Liver (tissue), 9 donors: ENCODE data around the gene PHC1. TPM values are rescaled to one million over a fixed set of nuclear protein-coding genes. Genes with fewer than 3 reads are reported as not detected.

Experiments used
- DNase-seq: peaks from one replicate; pipeline ENCODE4 v3.0.0-alpha.2; 2017; ENCODE audit warnings: low spot score
- H3K27ac ChIP-seq, 2 donors: one replicate each; pipeline ENCODE4 v1.7.0; 2013; ENCODE audit warnings: inconsistent platforms in 2 of 2, low read length in 2 of 2, control low read depth in 1 of 2, low read depth in 1 of 2, mild to moderate bottlenecking in 1 of 2
- H3K27me3 ChIP-seq, 4 donors: one replicate each; pipeline versions ENCODE4 v1.6.1 to v1.7.0; 2013; ENCODE audit warnings: low read length in 3 of 4, inconsistent platforms in 1 of 4, mild to moderate bottlenecking in 1 of 4, moderate library complexity in 1 of 4; ENCODE audit not compliant: control insufficient read depth in 4 of 4, insufficient read depth in 4 of 4
- H3K36me3 ChIP-seq, 4 donors: one replicate each; pipeline versions ENCODE4 v1.6.1 to v1.7.0; 2013; ENCODE audit warnings: low read length in 3 of 4, mild to moderate bottlenecking in 3 of 4, low read depth in 1 of 4, moderate library complexity in 1 of 4; ENCODE audit not compliant: control insufficient read depth in 4 of 4, insufficient read depth in 3 of 4
- H3K4me1 ChIP-seq, 4 donors: one replicate each; pipeline versions ENCODE4 v1.6.1 to v1.7.0; 2013; ENCODE audit warnings: low read length in 3 of 4, mild to moderate bottlenecking in 3 of 4, moderate library complexity in 1 of 4; ENCODE audit not compliant: control insufficient read depth in 4 of 4, insufficient read depth in 4 of 4
- H3K4me3 ChIP-seq, 3 donors: one replicate each; pipeline versions ENCODE4 v1.6.1 to v1.7.0; 2013; ENCODE audit warnings: low read length in 3 of 3, control low read depth in 1 of 3, low read depth in 1 of 3, mild to moderate bottlenecking in 1 of 3
- H3K9ac ChIP-seq, 2 donors: one replicate each; pipeline ENCODE4 v1.7.0; 2013; ENCODE audit warnings: low read length in 2 of 2, mild to moderate bottlenecking in 2 of 2, moderate library complexity in 2 of 2, control low read depth in 1 of 2, low read depth in 1 of 2
- H3K9me3 ChIP-seq, 4 donors: one replicate each; pipeline versions ENCODE4 v1.6.1 to v1.7.0; 2013; ENCODE audit warnings: low read length in 3 of 4; ENCODE audit not compliant: control insufficient read depth in 4 of 4
- CTCF ChIP-seq: fragments of 150-350 bp; IDR thresholded peaks from 2 replicates; pipeline ENCODE4 v1.5.1; 2017; ENCODE audit warnings: improper control_type of control experiment, low read depth, low read length; ENCODE audit not compliant: missing input control
- EGR1 ChIP-seq, 2 donors: IDR thresholded peaks; 2 replicates each; pipeline ENCODE4 v1.6.1; 2016 to 2018; ENCODE audit warnings: antibody characterized with exemption in 2 of 2, low read depth in 2 of 2
- FOXA1 ChIP-seq: IDR thresholded peaks from 2 replicates; pipeline ENCODE4 v1.6.1; 2016; ENCODE audit warnings: antibody characterized with exemption
- FOXA2 ChIP-seq: IDR thresholded peaks from 2 replicates; pipeline ENCODE4 v1.6.1; 2016; ENCODE audit warnings: antibody characterized with exemption
- GABPA ChIP-seq, 2 donors: IDR thresholded peaks in 1 of 2; conservative IDR thresholded peaks in 1 of 2; 2 replicates each; pipeline ENCODE4 v1.6.1; 2016; ENCODE audit warnings: antibody characterized with exemption in 2 of 2, mild to moderate bottlenecking in 1 of 2, moderate library complexity in 1 of 2
- HNF4G ChIP-seq: IDR thresholded peaks from 2 replicates; pipeline ENCODE4 v1.6.1; 2016; ENCODE audit warnings: antibody characterized with exemption
- JUND ChIP-seq, 2 donors: IDR thresholded peaks; 2 replicates each; pipeline ENCODE4 v1.6.1; 2016; ENCODE audit warnings: antibody characterized with exemption in 2 of 2
- MAX ChIP-seq: IDR thresholded peaks from 2 replicates; pipeline ENCODE4 v1.6.1; 2016; ENCODE audit warnings: antibody characterized with exemption
- NR2F2 ChIP-seq: IDR thresholded peaks from 2 replicates; pipeline ENCODE4 v1.6.1; 2016; ENCODE audit warnings: antibody characterized with exemption
- RAD21 ChIP-seq, 2 donors: IDR thresholded peaks; 2 replicates each; pipeline ENCODE4 v1.6.1; 2016; ENCODE audit warnings: antibody characterized with exemption in 2 of 2, mild to moderate bottlenecking in 2 of 2
- RXRA ChIP-seq, 2 donors: IDR thresholded peaks; 2 replicates each; pipeline ENCODE4 v1.6.1; 2017 to 2018; ENCODE audit warnings: antibody characterized with exemption in 2 of 2, mild to moderate bottlenecking in 1 of 2
- SP1 ChIP-seq: IDR thresholded peaks from 2 replicates; pipeline ENCODE4 v1.6.1; 2018; ENCODE audit warnings: antibody characterized with exemption, mild to moderate bottlenecking
- TAF1 ChIP-seq: conservative IDR thresholded peaks from 2 replicates; pipeline ENCODE4 v1.6.1; 2016; ENCODE audit warnings: antibody characterized with exemption, mild to moderate bottlenecking
- YY1 ChIP-seq: IDR thresholded peaks from 2 replicates; pipeline ENCODE4 v1.6.1; 2016; ENCODE audit warnings: antibody characterized with exemption, mild to moderate bottlenecking
- ZBTB33 ChIP-seq: IDR thresholded peaks from 2 replicates; pipeline ENCODE4 v1.6.1; 2016; ENCODE audit warnings: antibody characterized with exemption
- WGBS: extraction: QIAGEN DNeasy Blood & Tissue Kit; methylation state at CpG from one replicate; pipeline ENCODE4 v1.1.7; 2013; 5-methylcytosine and 5-hydroxymethylcytosine counted together
- polyA plus RNA-seq, 2 donors: library from polyadenylated mRNA; stranded (reverse) in 1 of 2; unstranded in 1 of 2; fragments of 200-250 nt in 1 of 2; fragments of >200 nt in 1 of 2; fragmentation: Nextera tagmentation in 1 of 2; extraction: Ambion mirVana in 1 of 2; gene quantifications; one replicate each; pipeline versions ENCODE4 v1.2.1 to v1.2.3, GENCODE V29; 2013 to 2015
- total RNA-seq, 2 donors: library from RNA; depleted of rRNA; stranded (reverse); fragments of >200 nt; gene quantifications; one replicate each; pipeline ENCODE4 v1.2.3, GENCODE V29; 2014
- TF ChIP-seq, protein P1 (sequence below): IDR thresholded peaks from 2 replicates; pipeline ENCODE4 v1.6.1; 2016; ENCODE audit warnings: antibody characterized with exemption
- TF ChIP-seq, protein P2 (sequence below): IDR thresholded peaks from 2 replicates; pipeline ENCODE4 v1.6.1; 2016; ENCODE audit warnings: antibody characterized with exemption, mild to moderate bottlenecking
- donor health status: healthy.
- donor health status: healthy.
- donor health status: healthy.
- donor health status: healthy.
- donor health status: healthy.

PHC1 gene
- total and polyA plus RNA-seq, 4 donors = 2.4 to 7.6 (median 3.9) TPM

DNA sequence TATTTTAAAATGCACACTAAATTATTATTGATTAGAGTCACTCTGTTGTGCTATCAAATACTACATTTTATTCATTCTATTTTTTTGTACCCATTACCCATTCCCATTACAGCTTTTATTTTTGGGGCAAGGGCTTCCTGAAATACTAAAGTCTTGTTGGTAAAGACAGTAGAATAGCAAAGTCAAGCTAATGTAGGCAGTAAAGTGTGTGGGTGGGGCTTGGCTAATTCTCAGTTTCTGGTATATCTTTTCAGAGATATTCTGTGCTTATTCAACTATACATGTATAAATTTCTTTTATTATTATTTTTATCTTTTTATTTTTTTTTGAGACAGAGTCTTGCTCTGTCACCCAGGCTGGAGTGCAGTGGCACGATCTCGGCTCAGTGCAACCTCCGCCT, 22.3 kb upstream of the PHC1 start:
- H3K27me3 ChIP-seq = no peaks in the 10 kb centered on the region
- no peak overlapping the region for H3K4me3 ChIP-seq
- no peak for DNase-seq
- H3K27ac ChIP-seq = no peak overlapping the region
- WGBS = 97% methylated on average over 3 of the region's 3 CpGs
- peaks cover 0 to 3% (median 0%) of the 10 kb centered on the region in 4 donors for H3K4me1 ChIP-seq
- H3K9me3 ChIP-seq = no peaks in the 10 kb centered on the region
- TF ChIP-seq EGR1 (IDR thresholded peaks at IDR 0.05; ENCODE audit: low read depth in 2 of 2) (no peak), RAD21 (IDR thresholded peaks at IDR 0.05) (no peak), HNF4G (no peak), FOXA1 (no peak)
- H3K36me3 ChIP-seq = no peaks in the 10 kb centered on the region
- no peak overlapping the region for H3K9ac ChIP-seq

DNA sequence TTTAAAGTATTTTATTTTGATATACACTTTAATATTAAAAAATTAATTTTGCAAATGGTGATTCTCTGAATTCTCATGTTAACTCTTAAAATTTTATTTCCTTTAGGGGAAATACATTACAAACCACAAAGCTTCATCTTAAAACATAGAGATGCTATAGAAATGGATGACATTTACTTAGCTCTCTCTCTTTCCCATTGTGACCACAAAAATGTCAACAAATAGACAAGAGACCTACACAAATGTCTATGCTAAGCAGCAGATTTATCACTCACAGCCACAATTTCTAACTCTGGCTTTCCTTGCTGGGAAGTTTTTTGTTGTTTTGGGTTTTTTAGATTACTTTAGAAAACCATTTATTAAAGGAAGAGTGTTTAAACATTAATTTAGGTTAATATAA, 19.9 kb upstream of the PHC1 start:
- no peaks in the 10 kb centered on the region for H3K27me3 ChIP-seq
- no peak overlapping the region for H3K9ac ChIP-seq
- H3K36me3 ChIP-seq = no peaks in the 10 kb centered on the region
- no peak for DNase-seq
- H3K27ac ChIP-seq = no peak overlapping the region
- TF ChIP-seq JUND (IDR thresholded peaks at IDR 0.05) (no peak), TAF1 (no peak)
- no peak overlapping the region for H3K4me3 ChIP-seq
- H3K4me1 ChIP-seq = peaks cover 0 to 3% (median 0%) of the 10 kb centered on the region in 4 donors
- no peaks in the 10 kb centered on the region for H3K9me3 ChIP-seq

GRCh38 chr12:8894986-8895385, 19.3 kb upstream of the PHC1 start:
- no peak for DNase-seq
- TF ChIP-seq ZBTB33 (no peak), RXRA (IDR thresholded peaks at IDR 0.05) (no peak)
- TF ChIP-seq, protein P1, sequence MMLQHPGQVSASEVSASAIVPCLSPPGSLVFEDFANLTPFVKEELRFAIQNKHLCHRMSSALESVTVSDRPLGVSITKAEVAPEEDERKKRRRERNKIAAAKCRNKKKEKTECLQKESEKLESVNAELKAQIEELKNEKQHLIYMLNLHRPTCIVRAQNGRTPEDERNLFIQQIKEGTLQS = no peak
- H3K9ac ChIP-seq = no peak overlapping the region
- no peaks in the 10 kb centered on the region for H3K27me3 ChIP-seq
- 58% methylated on average over 1 of the region's 1 CpG for WGBS
- no peaks in the 10 kb centered on the region for H3K36me3 ChIP-seq
- no peak overlapping the region for H3K4me3 ChIP-seq
- H3K27ac ChIP-seq = no peak overlapping the region
- H3K4me1 ChIP-seq = peaks cover 0 to 3% (median 0%) of the 10 kb centered on the region in 4 donors
- H3K9me3 ChIP-seq = no peaks in the 10 kb centered on the region

GRCh38 chr12:8897081-8897480, 17.2 kb upstream of the PHC1 start:
- no peak for DNase-seq
- Histone ChIP-seq H3K9me3 (no peaks in the 10 kb centered on the region), H3K4me1 (no peaks in the 10 kb centered on the region), H3K27ac (no peak overlapping the region), H3K4me3 (no peak overlapping the region), H3K9ac (no peak overlapping the region), H3K27me3 (no peaks in the 10 kb centered on the region), H3K36me3 (no peaks in the 10 kb centered on the region)
- WGBS = 82% methylated on average over 7 of the region's 7 CpGs
- TF ChIP-seq YY1 = no peak
- no peak for TF ChIP-seq NR2F2
- no peak for TF ChIP-seq GABPA (IDR thresholded peaks at IDR 0.05 in 1 of 2, conservative IDR thresholded peaks at IDR 0.05 in 1 of 2)
- no peak for TF ChIP-seq CTCF
- TF ChIP-seq HNF4G = no peak
- TF ChIP-seq FOXA2 = no peak
- TF ChIP-seq RAD21 (IDR thresholded peaks at IDR 0.05) = no peak
- no peak for TF ChIP-seq FOXA1
- no peak for TF ChIP-seq TAF1
- no peak for TF ChIP-seq EGR1 (IDR thresholded peaks at IDR 0.05; ENCODE audit: low read depth in 2 of 2)
- TF ChIP-seq RXRA (IDR thresholded peaks at IDR 0.05) = no peak
- TF ChIP-seq, protein P2, sequence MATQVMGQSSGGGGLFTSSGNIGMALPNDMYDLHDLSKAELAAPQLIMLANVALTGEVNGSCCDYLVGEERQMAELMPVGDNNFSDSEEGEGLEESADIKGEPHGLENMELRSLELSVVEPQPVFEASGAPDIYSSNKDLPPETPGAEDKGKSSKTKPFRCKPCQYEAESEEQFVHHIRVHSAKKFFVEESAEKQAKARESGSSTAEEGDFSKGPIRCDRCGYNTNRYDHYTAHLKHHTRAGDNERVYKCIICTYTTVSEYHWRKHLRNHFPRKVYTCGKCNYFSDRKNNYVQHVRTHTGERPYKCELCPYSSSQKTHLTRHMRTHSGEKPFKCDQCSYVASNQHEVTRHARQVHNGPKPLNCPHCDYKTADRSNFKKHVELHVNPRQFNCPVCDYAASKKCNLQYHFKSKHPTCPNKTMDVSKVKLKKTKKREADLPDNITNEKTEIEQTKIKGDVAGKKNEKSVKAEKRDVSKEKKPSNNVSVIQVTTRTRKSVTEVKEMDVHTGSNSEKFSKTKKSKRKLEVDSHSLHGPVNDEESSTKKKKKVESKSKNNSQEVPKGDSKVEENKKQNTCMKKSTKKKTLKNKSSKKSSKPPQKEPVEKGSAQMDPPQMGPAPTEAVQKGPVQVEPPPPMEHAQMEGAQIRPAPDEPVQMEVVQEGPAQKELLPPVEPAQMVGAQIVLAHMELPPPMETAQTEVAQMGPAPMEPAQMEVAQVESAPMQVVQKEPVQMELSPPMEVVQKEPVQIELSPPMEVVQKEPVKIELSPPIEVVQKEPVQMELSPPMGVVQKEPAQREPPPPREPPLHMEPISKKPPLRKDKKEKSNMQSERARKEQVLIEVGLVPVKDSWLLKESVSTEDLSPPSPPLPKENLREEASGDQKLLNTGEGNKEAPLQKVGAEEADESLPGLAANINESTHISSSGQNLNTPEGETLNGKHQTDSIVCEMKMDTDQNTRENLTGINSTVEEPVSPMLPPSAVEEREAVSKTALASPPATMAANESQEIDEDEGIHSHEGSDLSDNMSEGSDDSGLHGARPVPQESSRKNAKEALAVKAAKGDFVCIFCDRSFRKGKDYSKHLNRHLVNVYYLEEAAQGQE = no peak
- TF ChIP-seq JUND (IDR thresholded peaks at IDR 0.05) = no peak
- TF ChIP-seq MAX = no peak
- no peak for TF ChIP-seq SP1
